GM10847 (cell line): Measurements from ENCODE around the gene ATP2B1.

ENCODE experiments used
- POLR2A ChIP-seq: IDR thresholded peaks from 2 replicates; pipeline ENCODE4 v1.6.1; 2011; ENCODE audit not compliant: insufficient read length; ENCODE audit errors: extremely low read depth

ATP2B1 gene

GRCh38 chr12:89703768-89704167 is 4.9 kb downstream of the ATP2B1 start:
- TF ChIP-seq POLR2A = no peak

- no peak for TF ChIP-seq POLR2A
Measured at GRCh38 chr12:89702503-89702902, 6.1 kb downstream of the ATP2B1 start.

GRCh38 chr12:89701606-89702206 is 6.9 kb downstream of the ATP2B1 start:
- no peak for TF ChIP-seq POLR2A

- TF ChIP-seq POLR2A = no peak
Measured at GRCh38 chr12:89700191-89700810, 8.3 kb downstream of the ATP2B1 start.

GRCh38 chr12:89698607-89699006 is 10.0 kb downstream of the ATP2B1 start:
- TF ChIP-seq POLR2A = no peak

GRCh38 chr12:89697296-89697695 is 11.3 kb downstream of the ATP2B1 start:
- TF ChIP-seq POLR2A = no peak

GRCh38 chr12:89695830-89696229 is 12.8 kb downstream of the ATP2B1 start:
- no peak for TF ChIP-seq POLR2A

- no peak for TF ChIP-seq POLR2A
Measured at GRCh38 chr12:89695100-89695499, 13.5 kb downstream of the ATP2B1 start.

GRCh38 chr12:89694542-89694941 is 14.1 kb downstream of the ATP2B1 start:
- no peak for TF ChIP-seq POLR2A

GRCh38 chr12:89693639-89694202 is 14.9 kb downstream of the ATP2B1 start:
- TF ChIP-seq POLR2A = no peak

GRCh38 chr12:89692439-89692838 is 16.2 kb downstream of the ATP2B1 start:
- TF ChIP-seq POLR2A = no peak

- TF ChIP-seq POLR2A = no peak
Measured at GRCh38 chr12:89691659-89692058, 17.0 kb downstream of the ATP2B1 start.

GRCh38 chr12:89690925-89691324 is 17.7 kb downstream of the ATP2B1 start:
- TF ChIP-seq POLR2A = no peak

- no peak for TF ChIP-seq POLR2A
Measured at GRCh38 chr12:89689306-89689705, 19.3 kb downstream of the ATP2B1 start.

- TF ChIP-seq POLR2A = no peak
Measured at GRCh38 chr12:89686311-89686710, 22.3 kb downstream of the ATP2B1 start.

- no peak for TF ChIP-seq POLR2A
Measured at GRCh38 chr12:89685363-89685972, 23.2 kb downstream of the ATP2B1 start.

GRCh38 chr12:89684136-89684535 is 24.5 kb downstream of the ATP2B1 start:
- TF ChIP-seq POLR2A = no peak

GRCh38 chr12:89682284-89682683 is 26.4 kb downstream of the ATP2B1 start:
- no peak for TF ChIP-seq POLR2A
